Ishikawa (cell line): ENCODE data around the gene CCDC50.

Experiments
- EP300 ChIP-seq: IDR thresholded peaks from 2 replicates; pipeline ENCODE4 v1.6.1; 2012; ENCODE audit warnings: borderline replicate concordance
- TAF1 ChIP-seq: IDR thresholded peaks from 2 replicates; pipeline ENCODE4 v1.6.1; 2012; ENCODE audit warnings: low read depth, mild to moderate bottlenecking
- YY1 ChIP-seq: IDR thresholded peaks from 2 replicates; pipeline ENCODE4 v1.6.1; 2012; ENCODE audit warnings: low read depth

DNA sequence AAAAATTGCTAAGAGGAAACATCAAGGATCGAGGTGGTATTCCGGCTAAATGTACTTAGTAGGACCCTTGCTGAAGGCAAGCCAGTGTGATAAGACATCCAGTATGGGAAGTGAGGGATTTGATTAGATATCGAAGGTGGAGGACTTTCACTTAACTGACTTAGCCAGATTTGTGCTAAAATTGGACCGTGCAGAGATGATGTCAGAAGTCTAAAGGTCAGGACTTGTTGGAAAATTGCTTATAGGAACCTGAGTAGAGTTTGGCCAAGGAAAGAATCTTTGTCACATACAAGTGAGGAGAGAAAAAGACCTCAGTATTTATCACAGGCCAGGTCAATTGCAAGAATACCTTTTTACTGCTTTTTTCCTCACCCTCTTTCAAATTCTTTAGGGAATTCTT is 100.9 kb downstream of the CCDC50 start:
- TF ChIP-seq EP300 (no peak), TAF1 (no peak), YY1 (no peak)
